Fibroblast of peridontal ligament (primary cell): Measurements from ENCODE around the gene GPNMB.
"Not testable (repeated sequence)": the region's sequence is repeated elsewhere in the genome, so short reads cannot be mapped to it uniquely, and the experiment has no call there.

Experiments used
- DNase-seq: peaks from one replicate; pipeline ENCODE4 v3.0.0-alpha.2; 2010; ENCODE audit errors: extremely low read depth

The GPNMB gene

DNA sequence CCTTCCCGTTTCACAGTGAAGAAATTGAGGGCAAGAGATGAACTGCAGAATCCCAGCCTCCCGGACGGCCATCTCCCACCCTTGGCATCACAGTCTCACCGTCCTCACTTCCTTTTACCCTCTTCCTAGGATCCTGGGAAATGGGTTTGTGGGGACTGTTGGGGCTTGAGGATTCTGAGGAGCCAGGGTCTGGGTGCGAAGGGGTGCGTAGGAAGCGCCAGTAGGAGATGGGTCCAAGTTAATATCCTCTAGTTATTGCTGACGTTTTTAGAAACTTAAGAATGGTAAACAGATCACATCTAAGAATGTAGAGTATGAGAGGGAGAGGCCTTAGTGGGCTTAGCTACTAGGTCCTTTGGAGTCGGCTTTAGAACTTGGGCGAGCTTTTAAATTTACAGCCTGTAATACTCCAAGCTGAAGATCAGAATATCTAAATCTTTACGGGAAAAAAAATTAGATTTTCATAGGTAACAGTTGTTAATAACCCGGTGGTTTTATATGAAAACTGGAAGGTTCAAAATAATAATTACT, 53.3 kb downstream of the GPNMB start:
- peak; percentile 40 for DNase-seq

GRCh38 chr7:23306936-23307521, 60.5 kb downstream of the GPNMB start:
- DNase-seq = no peak

DNA sequence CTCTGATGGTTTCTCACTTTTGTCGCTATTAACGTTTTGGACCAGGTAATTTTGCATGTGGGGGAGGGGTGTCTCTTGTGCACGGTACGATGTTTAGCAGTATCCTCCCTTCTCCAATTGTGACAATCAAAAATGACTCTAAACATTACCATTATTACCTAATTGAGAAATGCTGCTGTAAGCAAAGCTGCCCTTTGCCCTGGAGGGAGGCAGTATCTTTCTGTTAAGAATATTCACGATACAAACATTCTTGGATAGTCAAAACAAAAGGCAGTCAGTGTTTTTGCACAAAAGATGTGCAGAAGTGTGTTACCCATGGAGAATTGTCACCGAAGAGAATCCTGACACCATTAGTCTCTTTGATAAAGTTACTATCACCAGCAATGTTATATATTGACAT, 62.2 kb downstream of the GPNMB start:
- DNase-seq = no peak

DNA sequence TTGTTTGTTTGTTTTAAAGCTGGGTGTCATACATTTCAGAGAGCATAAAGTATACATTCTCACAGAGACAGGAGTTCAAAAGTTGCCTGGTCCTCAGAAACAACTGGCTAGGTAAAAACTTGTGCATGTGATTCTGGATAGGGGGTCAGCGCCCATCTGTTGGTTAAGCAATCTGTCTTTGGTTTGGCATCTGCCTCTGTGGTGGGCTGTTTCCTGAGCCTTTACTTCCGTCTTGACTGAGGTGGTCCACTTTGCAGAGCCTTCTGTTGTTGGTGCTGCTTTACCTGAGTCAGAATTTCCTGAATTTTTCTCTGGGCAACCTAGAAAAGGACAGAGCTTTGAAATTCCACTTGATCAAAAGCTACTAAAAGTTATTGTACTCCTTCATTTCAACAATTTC, 65.6 kb downstream of the GPNMB start:
- DNase-seq = not testable (repeated sequence)

GRCh38 chr7:23315366-23315765, 68.8 kb downstream of the GPNMB start:
- peak; percentile 62 for DNase-seq
